Neural cell (in vitro differentiated cells): ENCODE measurements around the gene CYP4F8. TPM values are rescaled to one million over a fixed set of nuclear protein-coding genes. Genes with fewer than 3 reads are reported as not detected.

ENCODE experiments used
- H2AFZ ChIP-seq: fragments of 200-600, 300-800 bp; sonication (generic), shearing (Covaris generic); 2 replicates; pipeline ENCODE4 v1.6.0; 2014; ENCODE audit warnings: low read depth, mild to moderate bottlenecking, antibody characterized with exemption, low read length, moderate library complexity
- H3F3A ChIP-seq: fragments of 200-600 bp; shearing (Covaris generic); 2 replicates; pipeline ENCODE4 v1.6.1; 2016; ENCODE audit warnings: mild to moderate bottlenecking, moderate library complexity, mixed read lengths, antibody characterized with exemption, low read length; ENCODE audit not compliant: insufficient read depth, poor library complexity, severe bottlenecking
- H3K27ac ChIP-seq: fragments of 200-600, 300-800 bp; sonication (generic), shearing (Covaris generic); 2 replicates; pipeline ENCODE4 v1.5.1; 2014; ENCODE audit warnings: mild to moderate bottlenecking, low read length, moderate library complexity
- H3K27me3 ChIP-seq: fragments of 300-800, 200-600 bp; sonication (generic), shearing (Covaris generic); 2 replicates; pipeline ENCODE4 v1.6.0; 2014; ENCODE audit warnings: mild to moderate bottlenecking, low read depth, low read length, moderate library complexity; ENCODE audit not compliant: insufficient read depth
- H3K36me3 ChIP-seq: fragments of 300-800, 200-600 bp; sonication (generic), shearing (Covaris generic); 2 replicates; pipeline ENCODE4 v1.5.1; 2014; ENCODE audit warnings: mild to moderate bottlenecking, antibody characterized with exemption, low read length, moderate library complexity; ENCODE audit not compliant: insufficient read depth
- H3K4me2 ChIP-seq: fragments of 300-800, 200-600 bp; sonication (generic), shearing (Covaris generic); 2 replicates; pipeline ENCODE4 v1.6.0; 2014; ENCODE audit warnings: mild to moderate bottlenecking, low read length
- H3K4me3 ChIP-seq: fragments of 300-800, 200-600 bp; sonication (generic), shearing (Covaris generic); 2 replicates; pipeline ENCODE4 v1.5.1; 2014; ENCODE audit warnings: mild to moderate bottlenecking, low read length, moderate library complexity
- H3K79me2 ChIP-seq: fragments of 200-600 bp; shearing (Covaris generic); replicated peaks from 2 replicates; pipeline ENCODE4 v1.6.0; 2014; ENCODE audit warnings: mild to moderate bottlenecking, low read length, moderate library complexity; ENCODE audit not compliant: insufficient read depth
- H3K9ac ChIP-seq: fragments of 300-800, 200-600 bp; sonication (generic), shearing (Covaris generic); 2 replicates; pipeline ENCODE4 v1.6.1; 2016; ENCODE audit warnings: mild to moderate bottlenecking, low read length, mixed read lengths
- H3K9me2 ChIP-seq: fragments of 200-600 bp; shearing (Covaris generic); 2 replicates; pipeline ENCODE4 v1.6.1; 2016; ENCODE audit warnings: mild to moderate bottlenecking, low read length, mixed read lengths; ENCODE audit not compliant: insufficient read depth
- H3K9me3 ChIP-seq: fragments of 200-600, 300-800 bp; sonication (generic), shearing (Covaris generic); 2 replicates; pipeline ENCODE4 v1.6.1; 2016; ENCODE audit warnings: mild to moderate bottlenecking, mixed run types, low read length, moderate library complexity, mixed read lengths
- H4K20me1 ChIP-seq: fragments of 200-600 bp; shearing (Covaris generic); 2 replicates; pipeline ENCODE4 v1.6.1; 2016; ENCODE audit warnings: mild to moderate bottlenecking, mixed run types; ENCODE audit not compliant: insufficient read depth
- EP300 ChIP-seq: fragments of 450-650 bp; conservative IDR thresholded peaks from 2 replicates; pipeline ENCODE4 v1.6.1; 2014; ENCODE audit warnings: antibody characterized with exemption, mild to moderate bottlenecking, moderate library complexity; ENCODE audit not compliant: poor library complexity, severe bottlenecking
- EZH2 ChIP-seq: fragments of 200-600, 300-800 bp; shearing (Covaris generic), sonication (generic); IDR thresholded peaks from 2 replicates; pipeline ENCODE4 v1.6.1; 2014; ENCODE audit warnings: antibody characterized with exemption, low read length, borderline replicate concordance, mild to moderate bottlenecking; ENCODE audit not compliant: insufficient read depth, poor library complexity, severe bottlenecking
- MXI1 ChIP-seq: fragments of 450-650 bp; conservative IDR thresholded peaks from 2 replicates; pipeline ENCODE4 v1.6.1; 2014; ENCODE audit warnings: antibody characterized with exemption, mild to moderate bottlenecking; ENCODE audit not compliant: poor library complexity, severe bottlenecking
- POLR2AphosphoS5 ChIP-seq: IDR thresholded peaks from 2 replicates; pipeline ENCODE4 v1.6.1; 2012
- RAD21 ChIP-seq: fragments of 450-650 bp; conservative IDR thresholded peaks from 2 replicates; pipeline ENCODE4 v1.6.1; 2014; ENCODE audit warnings: antibody characterized with exemption, mild to moderate bottlenecking, moderate library complexity
- SMC3 ChIP-seq: fragments of 450-650 bp; conservative IDR thresholded peaks from 2 replicates; pipeline ENCODE4 v1.6.1; 2014; ENCODE audit warnings: antibody characterized with exemption, mild to moderate bottlenecking, moderate library complexity; ENCODE audit not compliant: poor library complexity
- TAF1 ChIP-seq: IDR thresholded peaks from 2 replicates; pipeline ENCODE4 v1.6.1; 2012; ENCODE audit warnings: low read depth
- polyA plus RNA-seq: library from polyadenylated mRNA; depleted of rRNA; stranded (reverse); fragments of >200 nt; gene quantifications from 2 replicates; pipeline ENCODE4 v1.2.3, GENCODE V29; 2014
- TF ChIP-seq, protein P1 (sequence below): fragments of 450-650 bp; IDR thresholded peaks from 2 replicates; pipeline ENCODE4 v1.5.1; 2014; ENCODE audit warnings: antibody characterized with exemption, mild to moderate bottlenecking, moderate library complexity; ENCODE audit not compliant: poor library complexity, severe bottlenecking
- TF ChIP-seq, protein P2 (sequence below): IDR thresholded peaks from 2 replicates; pipeline ENCODE4 v1.6.1; 2012; ENCODE audit warnings: borderline replicate concordance

CYP4F8 gene
- polyA plus RNA-seq, 1 donor from 2014 or later: not detected

DNA sequence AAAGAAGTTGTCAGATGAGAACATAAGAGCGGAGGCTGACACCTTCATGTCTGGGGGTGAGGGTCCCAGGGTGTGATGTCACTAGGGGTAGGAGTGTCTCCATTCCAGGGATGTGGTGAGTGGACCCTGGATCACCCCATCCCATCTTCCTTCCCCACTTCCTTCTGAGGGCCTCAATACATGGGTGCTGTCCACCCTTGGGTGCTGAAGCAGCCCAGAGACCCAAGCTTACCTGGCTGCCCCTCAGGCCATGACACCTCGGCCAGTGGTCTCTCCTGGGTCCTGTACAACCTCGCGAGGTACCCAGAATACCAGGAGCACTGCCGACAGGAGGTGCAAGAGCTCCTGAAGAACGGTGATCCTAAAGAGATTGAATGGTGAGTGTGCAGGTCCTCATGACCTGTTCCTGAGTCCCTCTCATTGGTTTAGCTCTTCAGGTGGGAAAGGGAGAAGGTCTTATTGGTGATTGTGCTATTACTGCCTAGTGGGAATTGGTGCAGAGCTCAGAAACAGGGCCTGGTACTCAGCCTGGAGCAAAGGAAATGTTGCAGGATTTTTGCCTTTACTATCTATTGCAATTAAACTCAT, 37.7 kb upstream of the CYP4F8 start:
- H3K4me2 ChIP-seq: no peak overlapping the region
- no peak overlapping the region for H3K4me3 ChIP-seq
- H4K20me1 ChIP-seq: no peaks in the 10 kb centered on the region
- H3K27ac ChIP-seq: no peak overlapping the region
- H3F3A ChIP-seq: no peaks in the 10 kb centered on the region
- no peaks in the 10 kb centered on the region for H3K9me2 ChIP-seq
- no peaks in the 10 kb centered on the region for H3K36me3 ChIP-seq
- H3K79me2 ChIP-seq: no peaks in the 10 kb centered on the region
- no peak overlapping the region for H3K9ac ChIP-seq
- peaks cover 5% of the 10 kb centered on the region for H3K9me3 ChIP-seq
- TF ChIP-seq EZH2 (no peak), TAF1 (no peak), SMC3 (no peak), MXI1 (no peak), RAD21 (no peak), POLR2AphosphoS5 (no peak), EP300 (no peak)
- TF ChIP-seq, protein P1, sequence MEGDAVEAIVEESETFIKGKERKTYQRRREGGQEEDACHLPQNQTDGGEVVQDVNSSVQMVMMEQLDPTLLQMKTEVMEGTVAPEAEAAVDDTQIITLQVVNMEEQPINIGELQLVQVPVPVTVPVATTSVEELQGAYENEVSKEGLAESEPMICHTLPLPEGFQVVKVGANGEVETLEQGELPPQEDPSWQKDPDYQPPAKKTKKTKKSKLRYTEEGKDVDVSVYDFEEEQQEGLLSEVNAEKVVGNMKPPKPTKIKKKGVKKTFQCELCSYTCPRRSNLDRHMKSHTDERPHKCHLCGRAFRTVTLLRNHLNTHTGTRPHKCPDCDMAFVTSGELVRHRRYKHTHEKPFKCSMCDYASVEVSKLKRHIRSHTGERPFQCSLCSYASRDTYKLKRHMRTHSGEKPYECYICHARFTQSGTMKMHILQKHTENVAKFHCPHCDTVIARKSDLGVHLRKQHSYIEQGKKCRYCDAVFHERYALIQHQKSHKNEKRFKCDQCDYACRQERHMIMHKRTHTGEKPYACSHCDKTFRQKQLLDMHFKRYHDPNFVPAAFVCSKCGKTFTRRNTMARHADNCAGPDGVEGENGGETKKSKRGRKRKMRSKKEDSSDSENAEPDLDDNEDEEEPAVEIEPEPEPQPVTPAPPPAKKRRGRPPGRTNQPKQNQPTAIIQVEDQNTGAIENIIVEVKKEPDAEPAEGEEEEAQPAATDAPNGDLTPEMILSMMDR: no peak
- TF ChIP-seq, protein P2, sequence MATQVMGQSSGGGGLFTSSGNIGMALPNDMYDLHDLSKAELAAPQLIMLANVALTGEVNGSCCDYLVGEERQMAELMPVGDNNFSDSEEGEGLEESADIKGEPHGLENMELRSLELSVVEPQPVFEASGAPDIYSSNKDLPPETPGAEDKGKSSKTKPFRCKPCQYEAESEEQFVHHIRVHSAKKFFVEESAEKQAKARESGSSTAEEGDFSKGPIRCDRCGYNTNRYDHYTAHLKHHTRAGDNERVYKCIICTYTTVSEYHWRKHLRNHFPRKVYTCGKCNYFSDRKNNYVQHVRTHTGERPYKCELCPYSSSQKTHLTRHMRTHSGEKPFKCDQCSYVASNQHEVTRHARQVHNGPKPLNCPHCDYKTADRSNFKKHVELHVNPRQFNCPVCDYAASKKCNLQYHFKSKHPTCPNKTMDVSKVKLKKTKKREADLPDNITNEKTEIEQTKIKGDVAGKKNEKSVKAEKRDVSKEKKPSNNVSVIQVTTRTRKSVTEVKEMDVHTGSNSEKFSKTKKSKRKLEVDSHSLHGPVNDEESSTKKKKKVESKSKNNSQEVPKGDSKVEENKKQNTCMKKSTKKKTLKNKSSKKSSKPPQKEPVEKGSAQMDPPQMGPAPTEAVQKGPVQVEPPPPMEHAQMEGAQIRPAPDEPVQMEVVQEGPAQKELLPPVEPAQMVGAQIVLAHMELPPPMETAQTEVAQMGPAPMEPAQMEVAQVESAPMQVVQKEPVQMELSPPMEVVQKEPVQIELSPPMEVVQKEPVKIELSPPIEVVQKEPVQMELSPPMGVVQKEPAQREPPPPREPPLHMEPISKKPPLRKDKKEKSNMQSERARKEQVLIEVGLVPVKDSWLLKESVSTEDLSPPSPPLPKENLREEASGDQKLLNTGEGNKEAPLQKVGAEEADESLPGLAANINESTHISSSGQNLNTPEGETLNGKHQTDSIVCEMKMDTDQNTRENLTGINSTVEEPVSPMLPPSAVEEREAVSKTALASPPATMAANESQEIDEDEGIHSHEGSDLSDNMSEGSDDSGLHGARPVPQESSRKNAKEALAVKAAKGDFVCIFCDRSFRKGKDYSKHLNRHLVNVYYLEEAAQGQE: no peak
- H2AFZ ChIP-seq: no peak overlapping the region
- no peaks in the 10 kb centered on the region for H3K27me3 ChIP-seq

DNA sequence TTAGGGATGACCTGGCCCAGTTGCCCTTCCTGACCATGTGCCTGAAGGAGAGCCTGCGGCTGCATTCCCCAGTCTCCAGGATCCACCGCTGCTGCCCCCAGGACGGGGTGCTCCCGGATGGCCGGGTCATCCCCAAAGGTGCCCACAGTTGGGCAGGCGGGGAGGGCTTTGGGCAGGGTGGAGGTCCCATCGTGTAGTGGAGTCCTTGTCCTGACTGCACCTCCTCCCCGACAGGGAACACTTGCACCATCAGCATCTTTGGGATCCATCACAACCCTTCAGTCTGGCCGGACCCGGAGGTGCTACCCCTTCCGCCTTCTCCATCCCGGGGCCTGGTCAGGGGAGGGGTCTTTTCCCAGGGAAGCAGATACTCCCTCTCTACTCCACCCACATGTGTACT, 31.7 kb upstream of the CYP4F8 start:
- no peak for TF ChIP-seq TAF1
- TF ChIP-seq, protein P2: no peak
- TF ChIP-seq EP300: no peak
- TF ChIP-seq, protein P1: no peak
- TF ChIP-seq EZH2: no peak
- TF ChIP-seq POLR2AphosphoS5: no peak
- TF ChIP-seq RAD21: no peak
- TF ChIP-seq MXI1: no peak
- TF ChIP-seq SMC3: no peak
- no peaks in the 10 kb centered on the region for H3K9me3 ChIP-seq
- no peaks in the 10 kb centered on the region for H3K27me3 ChIP-seq
- no peaks in the 10 kb centered on the region for H3K36me3 ChIP-seq
- H2AFZ ChIP-seq: no peak overlapping the region
- H3K4me2 ChIP-seq: no peak overlapping the region
- H4K20me1 ChIP-seq: no peaks in the 10 kb centered on the region
- H3K27ac ChIP-seq: no peak overlapping the region
- H3K79me2 ChIP-seq: no peaks in the 10 kb centered on the region
- H3F3A ChIP-seq: no peaks in the 10 kb centered on the region
- no peak overlapping the region for H3K4me3 ChIP-seq
- no peaks in the 10 kb centered on the region for H3K9me2 ChIP-seq
- no peak overlapping the region for H3K9ac ChIP-seq
